SK-N-MC (cell line): ENCODE data around the gene DIDO1.
A peak's percentile ranks its signal among the peaks of the same experiment; 100 is the strongest.

Experiments
- EZH2 ChIP-seq: fragments of 200-600 bp; sonication (generic); IDR thresholded peaks from one replicate; pipeline ENCODE4 v1.6.1; 2017; ENCODE audit warnings: antibody characterized with exemption
- POLR2AphosphoS5 ChIP-seq: IDR thresholded peaks from 2 replicates; pipeline ENCODE4 v1.6.1; 2012; ENCODE audit warnings: mild to moderate bottlenecking, low read depth, low read length, borderline replicate concordance

DNA sequence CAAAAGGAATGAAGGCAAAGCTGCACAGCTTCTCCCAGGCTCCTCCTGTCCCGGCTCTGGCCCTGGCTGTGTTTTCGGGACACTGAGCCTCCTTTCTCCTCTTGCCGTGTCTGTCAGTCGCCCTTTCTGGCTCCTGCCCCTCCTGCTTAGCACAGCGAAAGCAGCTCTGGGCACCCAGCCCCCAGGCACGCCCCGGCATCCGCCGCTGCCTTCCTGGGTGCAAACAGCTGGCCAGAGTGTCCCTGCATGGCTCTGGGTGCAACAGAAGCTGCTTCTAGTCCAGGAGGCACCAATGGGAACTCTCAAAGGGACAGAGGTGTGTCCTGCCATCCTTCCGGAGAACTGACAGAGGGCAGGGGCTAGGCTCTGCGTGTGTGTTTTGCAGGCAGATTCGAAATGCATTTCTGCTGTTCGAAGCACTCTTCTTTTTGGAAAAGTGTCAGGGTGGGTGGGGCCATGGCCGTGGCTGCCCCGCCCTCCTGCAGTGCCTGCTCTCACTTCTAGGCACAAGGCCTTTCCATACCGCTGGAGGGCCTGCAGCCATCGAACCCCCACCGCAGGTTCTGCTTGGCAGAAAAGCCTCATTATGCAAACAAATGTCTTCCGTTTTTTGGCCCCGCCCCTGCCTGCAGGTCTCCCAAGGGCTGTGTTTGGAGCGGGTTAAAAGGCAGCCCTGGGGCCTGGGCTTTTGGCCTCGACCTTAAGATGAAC lies 93.9 kb downstream of the DIDO1 start:
- TF ChIP-seq POLR2AphosphoS5, result peak; percentile 18; the same call in 1 of the 2 replicates
- no peak for TF ChIP-seq EZH2
